ENCODE data around the gene EML1.

The EML1 gene

DNA sequence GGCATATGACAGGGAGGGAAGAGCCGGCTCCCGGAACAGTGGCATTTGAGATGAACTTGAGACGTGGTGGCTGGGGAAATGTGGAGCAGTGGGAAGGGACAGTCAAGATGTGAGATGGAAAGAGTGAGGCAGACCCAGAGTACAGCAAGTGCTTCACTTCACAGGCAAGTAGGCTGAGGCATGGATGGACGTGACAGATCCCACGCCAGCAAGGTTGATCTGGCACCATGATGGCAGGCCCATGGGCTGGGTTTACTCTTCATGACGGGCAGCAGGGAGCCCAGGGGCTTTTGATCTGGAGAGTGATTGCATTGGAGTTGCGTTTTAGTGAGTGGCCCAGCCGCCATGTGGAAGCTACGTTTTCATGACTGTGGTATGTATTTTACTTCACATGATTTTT is 17.9 kb upstream of the EML1 start:
- TF ChIP-seq, protein P1, sequence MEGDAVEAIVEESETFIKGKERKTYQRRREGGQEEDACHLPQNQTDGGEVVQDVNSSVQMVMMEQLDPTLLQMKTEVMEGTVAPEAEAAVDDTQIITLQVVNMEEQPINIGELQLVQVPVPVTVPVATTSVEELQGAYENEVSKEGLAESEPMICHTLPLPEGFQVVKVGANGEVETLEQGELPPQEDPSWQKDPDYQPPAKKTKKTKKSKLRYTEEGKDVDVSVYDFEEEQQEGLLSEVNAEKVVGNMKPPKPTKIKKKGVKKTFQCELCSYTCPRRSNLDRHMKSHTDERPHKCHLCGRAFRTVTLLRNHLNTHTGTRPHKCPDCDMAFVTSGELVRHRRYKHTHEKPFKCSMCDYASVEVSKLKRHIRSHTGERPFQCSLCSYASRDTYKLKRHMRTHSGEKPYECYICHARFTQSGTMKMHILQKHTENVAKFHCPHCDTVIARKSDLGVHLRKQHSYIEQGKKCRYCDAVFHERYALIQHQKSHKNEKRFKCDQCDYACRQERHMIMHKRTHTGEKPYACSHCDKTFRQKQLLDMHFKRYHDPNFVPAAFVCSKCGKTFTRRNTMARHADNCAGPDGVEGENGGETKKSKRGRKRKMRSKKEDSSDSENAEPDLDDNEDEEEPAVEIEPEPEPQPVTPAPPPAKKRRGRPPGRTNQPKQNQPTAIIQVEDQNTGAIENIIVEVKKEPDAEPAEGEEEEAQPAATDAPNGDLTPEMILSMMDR (IDR thresholded peaks at IDR 0.05; ENCODE audit: low read depth, low read length) = no peak
- no peaks in the 10 kb centered on the region for H3K9me3 ChIP-seq
- DNase-seq = no peak

DNA sequence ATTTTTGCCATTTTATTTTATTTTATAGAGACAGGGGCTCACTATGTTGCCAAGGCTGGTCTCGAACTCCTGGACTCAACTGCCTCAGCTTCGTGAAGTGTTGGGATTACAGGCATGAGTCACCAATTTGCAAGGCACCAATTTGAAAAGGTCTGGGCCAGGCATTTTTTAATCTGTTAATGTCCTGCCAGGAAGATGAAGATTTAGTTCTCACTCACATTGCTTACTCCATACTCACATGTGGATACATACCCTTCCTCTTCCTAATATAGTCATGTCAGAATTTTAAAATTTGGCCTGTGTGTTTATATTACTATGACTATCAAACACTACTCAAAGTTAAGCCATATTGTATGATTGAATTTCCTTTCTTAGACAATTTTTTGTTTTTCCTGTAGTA is 15.3 kb upstream of the EML1 start:
- no peak overlapping the region for H3K4me3 ChIP-seq (ENCODE audit: low read depth, low read length)
- H3K9me3 ChIP-seq = no peaks in the 10 kb centered on the region
- DNase-seq = no peak
- no peaks in the 10 kb centered on the region for H3K27me3 ChIP-seq
- no peaks in the 10 kb centered on the region for H3K36me3 ChIP-seq
- H3K4me1 ChIP-seq = peaks cover 21% of the 10 kb centered on the region
- TF ChIP-seq, protein P1 (IDR thresholded peaks at IDR 0.05; ENCODE audit: low read depth, low read length) = no peak

More for the DNA sequence above, 17.9 kb upstream of the EML1 start:
- H3K4me1 ChIP-seq = peaks cover 21% of the 10 kb centered on the region
- H3K27me3 ChIP-seq = no peaks in the 10 kb centered on the region
- H3K36me3 ChIP-seq = no peaks in the 10 kb centered on the region
- H3K4me3 ChIP-seq (ENCODE audit: low read depth, low read length) = no peak overlapping the region

DNA sequence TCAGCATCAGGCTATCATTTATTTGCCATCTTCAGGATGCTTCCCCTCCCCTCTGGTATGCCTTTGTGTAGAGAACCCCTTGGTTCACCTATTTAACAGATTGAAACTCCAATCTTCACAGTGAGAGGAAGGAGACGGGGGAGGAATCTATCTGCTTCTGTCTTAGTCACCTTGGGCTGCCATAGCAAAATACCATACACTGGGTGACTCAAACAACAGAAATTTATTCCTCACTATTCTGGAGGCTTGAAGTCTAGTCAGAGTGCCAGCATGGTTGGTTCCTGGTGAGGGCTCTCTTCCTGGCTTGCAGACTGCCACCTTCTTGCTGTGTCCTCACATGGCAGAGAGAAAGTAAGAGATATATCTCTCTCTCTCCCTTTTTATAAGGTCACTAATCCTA is 13.5 kb upstream of the EML1 start:
- TF ChIP-seq, protein P1 (IDR thresholded peaks at IDR 0.05; ENCODE audit: low read depth, low read length) = no peak

DNA sequence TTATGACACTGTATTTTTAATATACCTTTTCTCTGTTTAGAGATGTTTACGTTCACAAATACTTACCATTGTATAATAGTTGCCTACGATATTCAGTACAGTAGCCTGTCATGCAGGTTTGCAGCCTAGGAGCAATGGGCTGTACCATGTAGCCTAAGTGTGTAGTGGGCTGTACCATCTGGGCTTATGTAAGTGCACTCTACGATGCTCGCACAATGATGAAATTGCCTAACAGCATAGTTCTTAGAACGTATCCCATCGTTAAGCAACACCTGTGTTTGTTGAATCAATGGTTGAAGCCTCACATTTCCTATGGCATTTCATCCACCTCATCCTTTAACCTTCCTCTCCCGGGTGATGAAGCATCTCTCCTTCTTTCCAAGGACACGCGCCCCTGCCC is 12.5 kb upstream of the EML1 start:
- TF ChIP-seq, protein P1 (IDR thresholded peaks at IDR 0.05; ENCODE audit: low read depth, low read length) = no peak
- H3K4me1 ChIP-seq = no peaks in the 10 kb centered on the region
- H3K4me3 ChIP-seq (ENCODE audit: low read depth, low read length) = no peak overlapping the region
- H3K36me3 ChIP-seq = no peaks in the 10 kb centered on the region
- H3K9me3 ChIP-seq = no peaks in the 10 kb centered on the region
- DNase-seq = no peak
- no peaks in the 10 kb centered on the region for H3K27me3 ChIP-seq

More for the DNA sequence above, 13.5 kb upstream of the EML1 start:
- no peak overlapping the region for H3K4me3 ChIP-seq (ENCODE audit: low read depth, low read length)
- H3K9me3 ChIP-seq = no peaks in the 10 kb centered on the region
- no peaks in the 10 kb centered on the region for H3K27me3 ChIP-seq
- peaks cover 4% of the 10 kb centered on the region for H3K4me1 ChIP-seq
- H3K36me3 ChIP-seq = no peaks in the 10 kb centered on the region
- DNase-seq = no peak

DNA sequence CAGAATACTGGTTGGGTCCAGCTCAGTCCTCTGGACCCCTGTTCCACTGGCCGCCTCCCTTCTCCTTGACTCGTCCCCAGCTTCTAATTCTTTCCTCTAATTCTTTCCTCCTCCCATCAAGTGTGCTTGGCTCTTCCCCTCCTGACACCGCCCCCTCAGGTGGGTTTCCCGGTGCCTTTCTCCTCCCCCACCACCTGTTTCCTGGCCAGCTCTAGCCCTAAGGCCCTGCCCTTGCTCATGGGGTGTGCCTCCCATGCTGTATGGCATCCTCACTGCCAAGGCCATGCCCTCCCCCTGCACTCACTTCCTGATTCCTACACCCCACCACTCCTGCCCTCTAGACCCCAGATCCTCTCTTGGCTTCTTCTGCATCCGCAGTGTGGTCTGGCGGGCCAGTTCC is 12.1 kb upstream of the EML1 start:
- no peak for DNase-seq
- Histone ChIP-seq H3K4me3 (ENCODE audit: low read depth, low read length) (no peak overlapping the region), H3K36me3 (no peaks in the 10 kb centered on the region), H3K27me3 (no peaks in the 10 kb centered on the region), H3K9me3 (no peaks in the 10 kb centered on the region), H3K4me1 (no peaks in the 10 kb centered on the region)
- TF ChIP-seq, protein P1 (IDR thresholded peaks at IDR 0.05; ENCODE audit: low read depth, low read length) = no peak

DNA sequence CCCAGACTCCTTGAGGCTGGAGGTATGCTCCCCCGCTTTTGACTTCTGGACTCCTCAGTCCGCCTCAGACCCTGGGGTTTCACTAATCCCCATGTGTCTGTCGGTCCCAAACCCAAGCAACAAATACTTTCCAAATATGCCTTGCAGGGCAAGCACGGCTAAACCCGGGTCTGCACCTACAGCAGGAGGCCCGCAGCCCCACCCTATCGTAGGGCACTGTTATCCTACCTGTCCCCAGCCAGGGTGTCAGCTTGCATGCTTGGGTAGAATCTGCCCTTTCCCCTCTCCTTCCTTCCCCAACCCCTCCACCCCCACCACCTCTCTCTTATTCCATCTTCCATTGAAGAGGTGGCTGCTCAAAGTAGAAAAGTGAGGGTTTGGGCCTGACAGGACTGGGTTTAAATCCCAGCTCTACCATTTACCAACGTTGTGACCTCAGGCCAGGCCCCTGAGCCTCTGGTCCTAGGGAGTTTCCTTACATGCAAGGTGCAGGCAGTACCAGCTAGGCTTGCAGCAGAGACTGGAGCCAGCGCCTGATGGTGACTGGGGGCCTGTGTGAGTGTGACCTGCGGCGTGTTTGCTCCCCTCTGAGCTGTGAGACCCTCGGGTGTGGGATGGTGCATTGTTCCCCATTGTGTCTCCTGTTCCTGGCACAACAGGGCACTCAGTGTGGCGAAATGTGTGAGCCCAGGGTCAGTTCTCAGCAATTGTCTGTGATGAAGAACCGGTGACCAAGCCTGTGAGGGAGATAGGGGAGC is 11.2 kb upstream of the EML1 start:
- TF ChIP-seq, protein P1 (IDR thresholded peaks at IDR 0.05; ENCODE audit: low read depth, low read length) = no peak
- H3K36me3 ChIP-seq = no peaks in the 10 kb centered on the region
- H3K27me3 ChIP-seq = no peaks in the 10 kb centered on the region
- H3K9me3 ChIP-seq = no peaks in the 10 kb centered on the region
- DNase-seq = no peak
- H3K4me3 ChIP-seq (ENCODE audit: low read depth, low read length) = no peak overlapping the region
- H3K4me1 ChIP-seq = no peaks in the 10 kb centered on the region
